Cardiac muscle cell (in vitro differentiated cells and primary cell): ENCODE measurements around the gene TCF12. TPM values are rescaled to one million over a fixed set of nuclear protein-coding genes. Genes with fewer than 3 reads are reported as not detected.
A peak's percentile ranks its signal among the peaks of the same experiment; 100 is the strongest.

Experiments used
- DNase-seq, 2 donors: peaks; one replicate each; pipeline versions ENCODE4 v3.0.0 to v3.0.0-alpha.2; 2010 to 2017; ENCODE audit warnings: low read depth in 1 of 2, low spot score in 1 of 2
- H3K27ac ChIP-seq: fragments of 200-600 bp; sonication (generic); 2 replicates; pipeline ENCODE4 v1.5.1; 2016
- H3K27me3 ChIP-seq: fragments of 200-600 bp; sonication (generic); 2 replicates; pipeline ENCODE4 v1.6.0; 2016; ENCODE audit warnings: control low read depth
- H3K36me3 ChIP-seq: fragments of 200-600 bp; sonication (generic); 2 replicates; pipeline ENCODE4 v1.5.1; 2016; ENCODE audit warnings: control low read depth
- H3K4me1 ChIP-seq: fragments of 200-600 bp; sonication (generic); 2 replicates; pipeline ENCODE4 v1.8.1; 2017; ENCODE audit warnings: low read depth, mild to moderate bottlenecking, mixed run types
- H3K4me3 ChIP-seq: fragments of 200-600 bp; sonication (generic); 2 replicates; pipeline ENCODE4 v1.5.1; 2016; ENCODE audit warnings: mild to moderate bottlenecking
- H3K9me3 ChIP-seq: fragments of 200-600 bp; sonication (generic); 2 replicates; pipeline ENCODE4 v1.5.1; 2017; ENCODE audit warnings: low read depth, mild to moderate bottlenecking, control low read depth
- CTCF ChIP-seq: IDR thresholded peaks from 2 replicates; pipeline ENCODE4 v1.5.1; 2012; ENCODE audit warnings: low read depth, mild to moderate bottlenecking, low read length
- polyA plus RNA-seq: library from polyadenylated mRNA; unstranded; fragments of >200 nt; fragmentation: Nextera tagmentation; extraction: Ambion mirVana; gene quantifications from 2 replicates; pipeline ENCODE4 v1.2.1, GENCODE V29; 2016
- total RNA-seq: library from RNA; depleted of rRNA; stranded (reverse); fragments of >200 nt; gene quantifications from 2 replicates; pipeline ENCODE4 v1.2.3, GENCODE V29; 2016

The TCF12 gene
- total and polyA plus RNA-seq, 2 experiments from 2014 or later: 42.6 to 137 TPM

- Histone ChIP-seq H3K4me3 (no peak overlapping the region), H3K27ac (no peak overlapping the region), H3K36me3 (peaks cover 32% of the 10 kb centered on the region), H3K4me1 (no peaks in the 10 kb centered on the region), H3K27me3 (no peaks in the 10 kb centered on the region), H3K9me3 (no peaks in the 10 kb centered on the region)
- no peak for DNase-seq
- TF ChIP-seq CTCF: no peak
These were observed 319.2 kb downstream of the TCF12 start for GRCh38 chr15:57237676-57238075.

GRCh38 chr15:57245130-57245529 is 326.7 kb downstream of the TCF12 start:
- H3K4me1 ChIP-seq: peaks cover 22% of the 10 kb centered on the region
- no peak overlapping the region for H3K4me3 ChIP-seq
- H3K9me3 ChIP-seq: no peaks in the 10 kb centered on the region
- DNase-seq: peak in 1 of 2 donors; percentile 43
- no peak for TF ChIP-seq CTCF
- peak overlapping the region; percentile 77 for H3K27ac ChIP-seq
- peaks cover 11% of the 10 kb centered on the region for H3K36me3 ChIP-seq
- no peaks in the 10 kb centered on the region for H3K27me3 ChIP-seq

- no peak for TF ChIP-seq CTCF
- peaks cover 22% of the 10 kb centered on the region for H3K4me1 ChIP-seq
- H3K36me3 ChIP-seq: peaks cover 11% of the 10 kb centered on the region
- H3K9me3 ChIP-seq: no peaks in the 10 kb centered on the region
- H3K27ac ChIP-seq: peak overlapping the region; percentile 77
- no peak for DNase-seq
- H3K4me3 ChIP-seq: no peak overlapping the region
- H3K27me3 ChIP-seq: no peaks in the 10 kb centered on the region
These were observed 327.3 kb downstream of the TCF12 start for GRCh38 chr15:57245714-57246113.

- no peaks in the 10 kb centered on the region for H3K27me3 ChIP-seq
- DNase-seq: no peak
- no peak overlapping the region for H3K4me3 ChIP-seq
- peak overlapping the region; percentile 44 for H3K27ac ChIP-seq
- no peak for TF ChIP-seq CTCF
- no peaks in the 10 kb centered on the region for H3K9me3 ChIP-seq
- H3K36me3 ChIP-seq: peaks cover 12% of the 10 kb centered on the region
- H3K4me1 ChIP-seq: peaks cover 22% of the 10 kb centered on the region
These were observed 329.6 kb downstream of the TCF12 start for GRCh38 chr15:57248074-57248473.

- no peak for TF ChIP-seq CTCF
- no peak overlapping the region for H3K27ac ChIP-seq
These were observed 332.9 kb downstream of the TCF12 start for GRCh38 chr15:57251308-57251707.

GRCh38 chr15:57251941-57252340 is 333.5 kb downstream of the TCF12 start:
- Histone ChIP-seq H3K36me3 (peaks cover 17% of the 10 kb centered on the region), H3K27ac (no peak overlapping the region), H3K4me1 (peaks cover 15% of the 10 kb centered on the region), H3K4me3 (no peak overlapping the region), H3K9me3 (no peaks in the 10 kb centered on the region), H3K27me3 (no peaks in the 10 kb centered on the region)
- TF ChIP-seq CTCF: no peak
- DNase-seq: peak in 1 of 2 donors; percentile 28

More at GRCh38 chr15:57251308-57251707, 332.9 kb downstream of the TCF12 start:
- H3K4me1 ChIP-seq: peaks cover 16% of the 10 kb centered on the region
- H3K27me3 ChIP-seq: no peaks in the 10 kb centered on the region
- H3K9me3 ChIP-seq: no peaks in the 10 kb centered on the region
- H3K36me3 ChIP-seq: peaks cover 17% of the 10 kb centered on the region
- H3K4me3 ChIP-seq: no peak overlapping the region
- no peak for DNase-seq
